LHCN-M2 (cell line): ENCODE results near the gene CETN2. TPM values are rescaled to one million over a fixed set of nuclear protein-coding genes. Genes with fewer than 3 reads are reported as not detected.
"Not testable (repeated sequence)": the region's sequence is repeated elsewhere in the genome, so short reads cannot be mapped to it uniquely, and the experiment has no call there.

Source experiments
- DNase-seq: peaks from one replicate; pipeline ENCODE4 v3.0.0-alpha.2; 2012; ENCODE audit warnings: low read depth
- total RNA-seq: library from RNA; depleted of rRNA; stranded (reverse); fragments of >200 nt; gene quantifications from 2 replicates; pipeline ENCODE4 v1.2.3, GENCODE V29; 2014; rRNA removed

CETN2 gene
- total RNA-seq, 1 experiment from 2014 or later: 52.2 TPM

- no peak for DNase-seq
Measured at GRCh38 chrX:152832520-152832919, 2.0 kb upstream of the CETN2 start.

DNA sequence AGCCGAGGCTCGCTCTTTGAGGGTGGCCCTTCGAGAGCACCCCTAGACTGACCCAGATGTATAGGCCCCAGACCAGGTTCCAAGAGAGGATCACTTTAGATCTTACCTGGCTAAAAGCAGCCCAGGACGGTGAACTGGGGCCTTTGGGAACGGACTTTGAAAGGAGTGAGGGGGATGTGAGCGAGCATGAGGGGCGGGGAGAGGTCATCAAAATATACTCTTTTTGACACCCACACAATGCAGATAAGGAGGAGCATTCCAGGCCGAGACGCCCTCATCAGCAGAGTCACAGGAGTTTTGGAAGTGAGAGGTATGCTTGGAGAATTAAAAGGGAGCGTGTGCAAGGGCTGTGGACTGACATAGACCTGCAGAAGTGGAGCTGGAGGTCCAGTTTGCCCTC, 834 bp upstream of the CETN2 start:
- no peak for DNase-seq

DNA sequence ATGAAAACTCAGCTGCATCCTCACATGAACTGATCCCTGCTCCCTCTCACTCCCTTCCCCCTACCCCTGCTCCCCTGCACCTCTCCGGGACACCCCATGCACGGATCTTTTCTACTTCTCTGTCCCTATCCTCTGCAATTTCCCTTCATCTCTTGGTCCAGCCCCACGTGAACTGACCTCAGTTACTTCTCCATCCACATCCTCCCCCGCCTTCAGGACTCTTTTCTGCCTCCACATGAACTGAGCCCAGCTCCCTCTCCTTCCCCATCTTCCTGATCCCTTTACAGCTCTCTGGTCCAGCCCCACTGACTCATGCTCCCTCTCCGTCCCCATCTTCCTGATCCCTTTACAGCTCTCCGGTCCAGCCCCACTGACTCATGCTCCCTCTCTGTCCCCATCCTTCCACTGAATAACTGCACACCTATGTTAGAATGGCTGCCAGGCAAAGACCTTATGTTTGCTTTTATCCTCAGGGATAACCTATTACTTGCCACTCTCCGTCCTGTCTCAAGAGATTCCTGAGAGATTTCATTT, 5.6 kb downstream of the CETN2 start:
- DNase-seq: no peak

DNA sequence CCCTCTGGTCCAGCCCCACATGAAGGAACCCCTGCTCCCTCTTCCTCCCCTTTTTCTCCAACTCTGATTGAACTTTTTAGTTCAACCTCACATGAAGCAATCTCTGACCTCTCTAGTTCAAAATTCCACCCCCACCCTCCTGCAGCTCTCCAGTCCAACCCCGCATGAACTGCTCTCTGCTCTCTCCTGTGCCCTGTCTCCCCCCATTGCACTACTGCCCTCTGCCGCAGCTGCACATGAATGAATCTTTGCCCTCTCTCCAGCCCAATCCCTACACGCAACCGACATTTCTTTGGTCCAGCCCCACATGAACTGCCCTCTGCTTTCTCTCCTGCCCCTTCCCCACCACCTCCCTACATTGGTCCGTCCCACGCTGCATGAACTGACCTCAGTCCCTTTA, 6.9 kb downstream of the CETN2 start:
- no peak for DNase-seq

DNA sequence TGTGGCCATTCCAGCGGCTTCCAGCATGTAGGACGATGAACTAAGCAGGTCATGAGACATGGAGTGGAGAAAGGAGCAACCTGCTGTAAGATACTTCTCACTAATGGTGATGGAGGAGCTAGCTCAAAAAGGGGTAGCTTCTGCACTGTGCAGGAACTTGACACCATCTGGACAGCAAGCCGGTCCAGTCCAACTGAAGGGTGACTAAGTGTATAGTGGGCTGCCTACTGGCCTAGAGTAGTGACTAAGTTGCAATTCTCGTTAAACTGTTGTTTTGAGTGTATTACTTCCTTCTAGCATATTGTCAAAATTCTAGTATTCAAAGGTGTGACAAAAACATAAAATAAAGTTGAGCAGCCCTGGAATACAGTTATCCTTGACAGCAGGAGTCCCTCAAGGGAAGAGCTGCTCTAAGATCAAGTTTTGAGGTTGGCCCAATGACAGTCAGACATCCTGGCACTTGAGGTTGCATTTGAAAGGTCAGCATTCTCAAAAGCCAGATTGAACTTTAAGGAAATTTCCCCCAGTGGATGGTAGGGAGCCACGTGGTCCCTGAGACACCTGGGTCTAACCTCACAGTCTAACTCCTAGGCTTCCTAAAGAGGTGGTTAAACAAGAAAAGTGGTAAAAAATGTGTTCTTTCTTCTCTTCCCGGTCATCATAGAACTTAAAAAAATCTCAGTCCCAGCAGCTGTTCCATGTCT, 8.0 kb downstream of the CETN2 start:
- DNase-seq: no peak

- DNase-seq: no peak
Measured at GRCh38 chrX:152821145-152821765, 9.3 kb downstream of the CETN2 start.

- no peak for DNase-seq
Measured at GRCh38 chrX:152819732-152820131, 10.8 kb downstream of the CETN2 start.

DNA sequence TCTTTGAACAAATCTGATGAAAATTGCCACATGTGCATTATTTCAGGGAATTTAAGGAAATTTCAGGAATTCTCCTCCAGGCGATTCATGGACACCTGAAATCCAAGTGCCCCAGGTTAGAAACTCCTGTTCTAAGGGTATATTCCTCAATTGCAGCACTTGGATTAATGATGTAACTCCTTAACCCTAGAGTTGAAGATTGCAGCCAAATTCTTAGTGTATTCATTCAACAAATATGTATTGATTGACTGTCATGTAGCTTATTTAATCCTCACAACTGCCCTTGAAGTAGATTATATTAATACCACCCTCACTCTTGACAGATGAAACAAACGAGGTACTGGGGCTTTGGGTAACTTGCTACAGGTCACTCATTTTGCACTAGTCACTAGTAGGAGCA, 11.3 kb downstream of the CETN2 start:
- no peak for DNase-seq

- no peak for DNase-seq
Measured at GRCh38 chrX:152818356-152818755, 12.2 kb downstream of the CETN2 start.

DNA sequence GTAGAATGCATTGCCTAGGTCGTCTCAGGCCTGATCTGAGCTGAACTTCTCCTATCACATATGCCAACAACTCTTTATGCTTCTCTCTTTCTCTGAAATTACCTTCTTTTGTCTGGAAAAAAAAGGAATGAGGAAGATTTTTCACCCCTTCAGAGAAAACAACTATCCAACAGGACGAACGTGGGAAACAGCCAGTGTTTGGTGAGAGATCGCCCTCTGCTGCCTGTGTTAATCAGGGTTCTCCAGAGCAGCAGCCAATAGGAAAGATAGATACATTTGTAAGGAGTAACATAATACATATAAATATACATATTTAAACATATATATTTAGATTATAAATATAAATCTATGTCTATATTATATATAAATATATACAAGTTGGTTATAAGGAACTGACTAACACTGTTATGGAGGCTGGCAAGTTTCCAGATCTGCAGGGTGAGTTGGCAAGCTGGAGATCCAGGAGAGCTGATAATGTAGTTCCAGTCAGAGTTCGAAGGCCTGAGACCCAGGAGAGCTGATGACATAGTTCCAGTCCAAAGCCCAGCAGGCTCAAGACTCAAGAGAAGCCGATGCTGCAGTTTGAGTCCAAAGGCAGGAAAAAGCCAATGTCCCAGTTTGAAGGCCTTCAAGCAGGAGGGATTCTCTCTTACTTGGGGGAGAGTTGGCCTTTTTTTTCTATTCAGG, 13.3 kb downstream of the CETN2 start:
- DNase-seq: no peak

DNA sequence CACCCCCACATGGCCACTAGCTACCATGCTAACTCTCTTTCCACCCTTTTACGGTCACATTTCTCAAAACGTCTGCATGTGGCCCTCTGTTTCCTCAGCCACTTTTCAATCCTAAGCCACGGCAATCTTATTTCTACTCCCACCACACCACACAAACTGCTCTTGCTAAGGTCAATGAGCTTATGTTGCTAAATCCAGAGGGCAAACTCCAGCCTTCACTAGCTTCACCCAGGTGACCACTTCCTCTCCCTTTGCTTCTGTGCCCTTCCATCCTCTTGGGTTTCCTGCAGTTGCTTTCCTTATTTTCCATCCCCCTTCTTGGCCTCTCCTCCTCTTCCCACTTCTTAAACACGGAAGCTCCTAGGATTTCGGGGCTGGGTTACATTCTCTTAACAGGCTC, 16.5 kb downstream of the CETN2 start:
- no peak for DNase-seq

GRCh38 chrX:152813206-152813605, 17.4 kb downstream of the CETN2 start:
- DNase-seq: no peak

DNA sequence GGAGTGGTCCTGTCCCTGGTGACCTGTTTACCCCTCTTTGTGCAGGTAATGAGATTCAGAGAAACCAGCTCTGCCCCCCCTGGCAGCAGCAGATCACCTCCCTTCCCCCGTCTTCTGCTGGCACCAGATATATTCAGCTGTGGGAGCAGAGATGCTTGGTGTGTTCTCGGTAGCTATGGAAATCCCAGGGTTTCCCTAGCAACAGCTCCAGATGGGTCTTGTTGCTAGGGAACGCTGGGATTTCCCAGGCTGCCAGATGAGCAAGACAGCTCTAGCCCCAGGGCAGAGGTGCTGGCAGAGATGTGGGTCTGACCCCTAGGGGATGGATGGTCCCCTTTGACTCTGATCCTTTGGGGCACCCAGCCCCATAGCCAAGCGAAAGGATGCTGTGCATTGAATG, 20.2 kb downstream of the CETN2 start:
- DNase-seq: no peak

DNA sequence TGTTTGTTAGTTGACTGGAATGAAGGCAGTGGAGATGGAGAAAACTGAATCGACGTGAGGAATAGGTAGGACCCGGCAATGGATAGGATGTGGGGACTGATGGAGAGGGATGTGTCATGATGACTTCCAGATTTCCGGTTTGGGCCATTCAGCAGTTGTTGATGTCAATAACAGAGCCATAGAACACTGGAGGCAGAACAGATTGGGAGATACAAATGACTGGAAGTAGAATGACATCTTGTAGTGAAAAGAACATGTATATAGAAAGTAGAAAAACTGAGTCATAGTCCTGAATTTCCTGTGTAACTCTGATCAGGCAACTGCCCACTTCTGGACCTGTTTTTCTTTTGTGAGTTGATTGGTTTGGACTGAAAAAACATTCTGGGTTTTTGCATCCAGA, 24.5 kb downstream of the CETN2 start:
- peak; percentile 64 for DNase-seq

- no peak for DNase-seq
Measured at GRCh38 chrX:152798945-152799344, 31.6 kb downstream of the CETN2 start.

DNA sequence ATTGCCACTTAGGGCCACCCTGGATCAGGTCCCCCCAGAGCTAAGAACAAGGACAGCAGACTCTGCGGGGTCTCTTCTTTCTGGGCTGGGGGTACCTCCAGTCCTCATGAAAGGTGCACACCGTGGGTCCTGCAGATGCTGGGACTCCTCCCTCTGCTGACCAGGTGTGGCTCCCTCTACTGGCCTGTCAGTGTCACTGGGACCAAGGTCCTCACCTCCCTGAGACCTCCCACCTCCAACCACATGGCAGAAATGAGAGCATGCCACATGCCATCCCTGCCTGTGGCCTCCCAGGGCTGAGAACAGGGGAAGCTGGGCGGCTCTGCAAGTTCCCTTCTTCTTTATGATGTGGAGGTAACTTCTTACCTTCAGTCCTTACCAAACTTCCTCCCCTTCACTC, 43.5 kb downstream of the CETN2 start:
- DNase-seq: not testable (repeated sequence)

Other genes starting within 250 kb of the CETN2 start
- not detected in 2 replicates for gene GABRQ, start 192.9 kb downstream of the CETN2 start, total RNA-seq
- gene MAGEA3, start 132.0 kb downstream of the CETN2 start, total RNA-seq: not detected in 2 replicates
- gene CSAG2, start 121.5 kb downstream of the CETN2 start, total RNA-seq: not detected in 2 replicates
- gene MAGEA2B, start 116.1 kb downstream of the CETN2 start, total RNA-seq: not detected in 2 replicates
- not detected in 2 replicates for gene CSAG1, start 97.0 kb downstream of the CETN2 start, total RNA-seq
- gene MAGEA12, start 97.0 kb downstream of the CETN2 start, total RNA-seq: not detected in 2 replicates
- not detected in 2 replicates for gene MAGEA2, start 76.9 kb downstream of the CETN2 start, total RNA-seq
- gene CSAG3, start 71.5 kb downstream of the CETN2 start, total RNA-seq: not detected in 2 replicates
- gene MAGEA6, start 61.1 kb downstream of the CETN2 start, total RNA-seq: not detected in 2 replicates
- gene NSDHL, start 306 bp upstream of the CETN2 start, total RNA-seq: 14.1 and 15.6 TPM in 2 replicates
- 0.38 and 0.92 TPM in 2 replicates for gene ZNF185, start 67.3 kb upstream of the CETN2 start, total RNA-seq
- gene PNMA5, start 163.4 kb upstream of the CETN2 start, total RNA-seq: not detected in 2 replicates
- not detected in 2 replicates for gene PNMA3, start 225.7 kb upstream of the CETN2 start, total RNA-seq
- not detected in 2 replicates for gene PNMA6A, start 241.7 kb upstream of the CETN2 start, total RNA-seq